ENCODE results near the gene WDR12.
"Not testable (repeated sequence)": the region's sequence is repeated elsewhere in the genome, so short reads cannot be mapped to it uniquely, and the experiment has no call there.

The WDR12 gene

DNA sequence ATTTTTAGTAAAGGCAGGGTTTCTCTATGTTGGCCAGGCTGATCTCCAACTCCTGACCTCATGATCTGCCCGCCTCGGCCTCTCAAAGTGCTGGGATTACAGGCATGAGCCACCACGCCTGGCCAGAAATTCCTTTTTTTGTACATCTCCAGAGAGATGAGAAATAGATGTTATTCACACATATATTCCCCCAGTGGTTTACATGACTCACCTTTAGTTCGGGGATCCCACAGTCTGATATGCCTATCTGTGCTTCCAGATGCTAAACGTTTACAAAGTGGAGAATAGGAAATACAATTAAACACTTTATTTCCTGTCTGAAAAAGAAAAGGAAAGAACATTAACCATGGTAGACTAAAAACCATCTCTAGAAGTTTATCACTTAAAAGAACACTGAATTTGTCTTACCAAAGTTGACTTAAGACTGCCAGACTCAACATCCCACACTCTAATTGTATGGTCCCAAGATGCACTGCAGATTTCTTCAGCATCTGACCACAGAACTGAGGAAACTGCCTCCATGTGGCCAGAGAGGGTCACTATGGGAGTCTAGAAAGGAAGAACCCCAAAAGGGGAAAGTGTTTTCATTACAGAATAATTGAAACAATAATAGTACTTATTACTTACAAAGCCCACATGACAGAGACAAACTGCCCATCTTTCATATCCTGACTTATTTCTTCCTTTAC lies 27.3 kb downstream of the WDR12 start:
- WGBS: 97% methylated on average over 5 of the region's 5 CpGs
- no peaks in the 10 kb centered on the region for H3K27me3 ChIP-seq (ENCODE audit: insufficient read depth, low read length)

GRCh38 chr2:202881570-202881969 lies 29.9 kb downstream of the WDR12 start:
- WGBS: 92% methylated on average over 4 of the region's 4 CpGs
- Histone ChIP-seq H3K4me3 (ENCODE audit: low read length) (no peak overlapping the region), H3K27me3 (ENCODE audit: insufficient read depth, low read length) (no peaks in the 10 kb centered on the region), H3K9me3 (ENCODE audit: insufficient read depth, low read depth, low read length) (no peaks in the 10 kb centered on the region), H3K9ac (ENCODE audit: low read depth, low read length) (no peak overlapping the region), H3K4me1 (ENCODE audit: insufficient read depth, low read length) (no peaks in the 10 kb centered on the region), H3K36me3 (ENCODE audit: insufficient read depth, low read length) (peaks cover 87% of the 10 kb centered on the region), H3K27ac (ENCODE audit: low read depth, low read length) (no peak overlapping the region)

More for the DNA sequence above, 27.3 kb downstream of the WDR12 start:
- H3K9me3 ChIP-seq (ENCODE audit: insufficient read depth, low read depth, low read length): no peaks in the 10 kb centered on the region
- no peak overlapping the region for H3K27ac ChIP-seq (ENCODE audit: low read depth, low read length)
- H3K9ac ChIP-seq (ENCODE audit: low read depth, low read length): no peak overlapping the region
- H3K4me3 ChIP-seq (ENCODE audit: low read length): no peak overlapping the region
- no peaks in the 10 kb centered on the region for H3K4me1 ChIP-seq (ENCODE audit: insufficient read depth, low read length)
- H3K36me3 ChIP-seq (ENCODE audit: insufficient read depth, low read length): peaks cover 94% of the 10 kb centered on the region

DNA sequence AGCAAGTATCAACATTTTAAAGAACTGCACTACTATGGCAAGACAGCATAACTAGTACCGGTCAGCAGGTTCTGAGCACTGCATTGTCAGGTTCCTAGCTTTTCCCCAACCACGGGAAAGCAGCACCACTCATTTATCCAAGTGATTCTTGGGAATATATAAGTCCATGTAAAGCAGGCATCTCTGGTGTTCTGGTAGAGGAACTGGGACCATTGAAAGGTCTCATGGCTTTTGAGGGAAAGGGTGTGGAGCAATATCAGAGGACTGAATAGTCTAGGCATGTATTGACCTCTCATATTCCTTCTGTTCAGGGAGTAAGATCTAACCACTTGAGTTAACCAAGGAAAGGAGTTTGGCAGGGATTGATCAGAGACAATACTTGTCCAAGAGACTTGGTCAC lies 33.8 kb downstream of the WDR12 start:
- H3K4me1 ChIP-seq (ENCODE audit: insufficient read depth, low read length): no peaks in the 10 kb centered on the region
- H3K27me3 ChIP-seq (ENCODE audit: insufficient read depth, low read length): peaks cover 4% of the 10 kb centered on the region; the same call in 1 of the 2 replicates
- no peak overlapping the region for H3K27ac ChIP-seq (ENCODE audit: low read depth, low read length)
- H3K36me3 ChIP-seq (ENCODE audit: insufficient read depth, low read length): peaks cover 52% of the 10 kb centered on the region
- no peak overlapping the region for H3K9ac ChIP-seq (ENCODE audit: low read depth, low read length)
- WGBS: 99% methylated on average over 2 of the region's 2 CpGs
- no peak overlapping the region for H3K4me3 ChIP-seq (ENCODE audit: low read length)
- H3K9me3 ChIP-seq (ENCODE audit: insufficient read depth, low read depth, low read length): no peaks in the 10 kb centered on the region

DNA sequence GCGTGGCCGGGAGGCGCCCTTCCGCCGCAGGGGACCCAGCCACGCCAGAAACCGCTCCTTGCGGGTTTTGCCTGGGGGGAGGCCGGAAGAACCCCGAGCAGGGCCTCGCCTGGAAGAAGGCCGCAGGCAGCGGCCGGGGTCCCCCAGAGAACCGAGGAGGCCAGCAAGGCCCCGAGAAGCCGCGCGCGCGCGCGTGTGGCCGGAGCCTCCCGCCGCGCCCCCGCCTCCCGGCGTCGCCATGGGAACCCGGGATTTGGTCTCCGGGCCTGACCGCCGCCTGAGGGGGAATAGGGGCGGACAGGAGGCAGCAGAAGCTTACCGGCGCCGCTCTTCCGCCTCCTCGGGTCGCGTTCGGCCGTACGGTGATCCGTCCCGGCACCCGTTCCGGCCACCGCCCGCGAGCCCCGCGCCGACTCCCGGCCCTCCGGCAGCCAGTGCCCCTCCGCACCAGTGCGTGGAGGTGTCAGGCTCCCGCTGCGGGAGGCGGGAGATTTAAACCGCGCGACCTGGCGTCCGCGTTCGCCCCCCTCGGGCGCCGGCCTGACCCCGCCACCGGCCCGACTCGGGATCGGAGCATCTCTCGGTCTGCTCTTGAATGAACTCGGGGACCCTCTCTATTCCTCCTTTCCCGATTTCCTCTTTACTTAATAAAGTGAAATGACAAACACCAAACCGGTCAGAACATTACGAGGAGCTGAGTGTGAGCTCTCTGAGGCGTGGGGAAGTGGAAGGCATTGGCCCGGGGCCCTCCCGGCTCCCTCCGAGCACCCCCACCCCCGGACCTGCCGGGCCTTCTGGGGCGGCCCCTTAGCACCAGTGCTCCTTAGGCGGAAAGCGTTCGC lies 40.0 kb downstream of the WDR12 start, which contains the start of gene ICA1L:
ICA1L (minus strand) TSS at position 467 of the 842 bp plus-strand sequence. CDS start 42,757 bp downstream, outside the sequence.
- H3K36me3 ChIP-seq (ENCODE audit: insufficient read depth, low read length): no peaks in the 10 kb centered on the region
- WGBS: under 1% methylated on average over 93 of the region's 93 CpGs
- H3K4me3 ChIP-seq (ENCODE audit: low read length): peak within 1 kb of the TSS; percentile 69
- H3K9ac ChIP-seq (ENCODE audit: low read depth, low read length): peak within 1 kb of the TSS; percentile 71
- peaks cover 4% of the 10 kb centered on the region; the same call in 1 of the 2 replicates for H3K4me1 ChIP-seq (ENCODE audit: insufficient read depth, low read length)
- no peak within 1 kb of the TSS for H3K27ac ChIP-seq (ENCODE audit: low read depth, low read length)
- no peaks in the 10 kb centered on the region for H3K9me3 ChIP-seq (ENCODE audit: insufficient read depth, low read depth, low read length)
- peaks cover 11% of the 10 kb centered on the region; the same call in 1 of the 2 replicates for H3K27me3 ChIP-seq (ENCODE audit: insufficient read depth, low read length)

- Histone ChIP-seq H3K27ac (ENCODE audit: low read depth, low read length) (no peak overlapping the region), H3K36me3 (ENCODE audit: insufficient read depth, low read length) (no peaks in the 10 kb centered on the region), H3K4me1 (ENCODE audit: insufficient read depth, low read length) (peaks cover 4% of the 10 kb centered on the region; the same call in 1 of the 2 replicates), H3K9ac (ENCODE audit: low read depth, low read length) (peak overlapping the region; percentile 71), H3K4me3 (ENCODE audit: low read length) (peak overlapping the region; percentile 69), H3K9me3 (ENCODE audit: insufficient read depth, low read depth, low read length) (no peaks in the 10 kb centered on the region), H3K27me3 (ENCODE audit: insufficient read depth, low read length) (peaks cover 11% of the 10 kb centered on the region; the same call in 1 of the 2 replicates)
- 13% methylated on average over 37 of the region's 37 CpGs for WGBS
Observed at GRCh38 chr2:202870431-202871299, 40.8 kb downstream of the WDR12 start.

DNA sequence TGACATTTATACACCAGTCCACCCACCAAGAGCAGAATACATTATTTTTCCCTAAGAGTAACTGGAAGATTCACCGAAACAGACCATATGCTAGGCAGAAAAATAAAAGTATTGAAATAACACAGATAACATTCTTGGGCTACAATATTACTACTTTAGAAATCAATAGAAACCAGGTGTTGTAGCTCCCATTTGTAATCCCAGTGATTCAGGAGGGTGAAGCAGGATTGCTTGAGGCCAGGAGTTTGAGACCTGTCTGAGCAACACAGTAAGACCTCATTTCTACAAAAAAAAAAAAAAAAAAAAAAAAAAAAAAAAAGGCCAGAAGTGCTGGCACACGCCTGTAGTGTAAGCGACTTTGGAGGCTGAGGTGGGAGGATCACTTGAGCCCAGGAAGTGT lies 49.5 kb downstream of the WDR12 start:
- Histone ChIP-seq H3K4me3 (ENCODE audit: low read length) (no peak overlapping the region), H3K9me3 (ENCODE audit: insufficient read depth, low read depth, low read length) (no peaks in the 10 kb centered on the region), H3K4me1 (ENCODE audit: insufficient read depth, low read length) (no peaks in the 10 kb centered on the region), H3K9ac (ENCODE audit: low read depth, low read length) (no peak overlapping the region), H3K27ac (ENCODE audit: low read depth, low read length) (no peak overlapping the region), H3K27me3 (ENCODE audit: insufficient read depth, low read length) (no peaks in the 10 kb centered on the region), H3K36me3 (ENCODE audit: insufficient read depth, low read length) (no peaks in the 10 kb centered on the region)
- 96% methylated on average over 2 of the region's 3 CpGs for WGBS

GRCh38 chr2:202858601-202859000 lies 52.9 kb downstream of the WDR12 start:
- Histone ChIP-seq H3K27ac (ENCODE audit: low read depth, low read length) (no peak overlapping the region), H3K9ac (ENCODE audit: low read depth, low read length) (no peak overlapping the region), H3K9me3 (ENCODE audit: insufficient read depth, low read depth, low read length) (no peaks in the 10 kb centered on the region), H3K4me1 (ENCODE audit: insufficient read depth, low read length) (no peaks in the 10 kb centered on the region), H3K27me3 (ENCODE audit: insufficient read depth, low read length) (no peaks in the 10 kb centered on the region), H3K4me3 (ENCODE audit: low read length) (no peak overlapping the region), H3K36me3 (ENCODE audit: insufficient read depth, low read length) (no peaks in the 10 kb centered on the region)
- WGBS: 75% methylated on average over 2 of the region's 3 CpGs

DNA sequence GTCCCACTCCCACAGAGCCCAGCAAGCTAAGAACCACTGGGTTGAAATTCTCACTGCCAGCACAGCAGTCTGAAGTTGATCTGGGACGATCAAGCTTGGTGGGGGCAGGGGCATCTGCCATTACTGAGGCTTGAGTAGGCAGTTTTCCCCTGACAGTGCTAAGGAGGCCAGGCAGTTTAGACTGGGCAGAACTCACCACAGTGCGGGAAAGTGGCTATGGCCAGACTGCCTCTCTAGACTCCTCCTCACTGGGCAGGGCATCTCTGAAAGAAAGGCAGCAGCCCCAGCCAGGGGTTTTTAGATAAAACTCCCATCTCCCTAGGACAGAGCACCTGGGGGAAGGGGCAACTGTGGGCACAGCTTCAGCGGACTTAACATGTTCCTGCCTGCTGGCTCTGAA lies 62.1 kb downstream of the WDR12 start:
- not testable (repeated sequence) for H3K9me3 ChIP-seq (ENCODE audit: insufficient read depth, low read depth, low read length); H3K27me3 ChIP-seq (ENCODE audit: insufficient read depth, low read length); H3K27ac ChIP-seq (ENCODE audit: low read depth, low read length); H3K4me1 ChIP-seq (ENCODE audit: insufficient read depth, low read length); H3K9ac ChIP-seq (ENCODE audit: low read depth, low read length); H3K4me3 ChIP-seq (ENCODE audit: low read length); H3K36me3 ChIP-seq (ENCODE audit: insufficient read depth, low read length)
- 72% methylated on average over 3 of the region's 3 CpGs for WGBS

- no peaks in the 10 kb centered on the region for H3K36me3 ChIP-seq (ENCODE audit: insufficient read depth, low read length)
- no peak overlapping the region for H3K4me3 ChIP-seq (ENCODE audit: low read length)
- WGBS: 83% methylated on average over 8 of the region's 8 CpGs
- no peaks in the 10 kb centered on the region for H3K27me3 ChIP-seq (ENCODE audit: insufficient read depth, low read length)
- H3K4me1 ChIP-seq (ENCODE audit: insufficient read depth, low read length): no peaks in the 10 kb centered on the region
- H3K27ac ChIP-seq (ENCODE audit: low read depth, low read length): no peak overlapping the region
- H3K9me3 ChIP-seq (ENCODE audit: insufficient read depth, low read depth, low read length): no peaks in the 10 kb centered on the region
- H3K9ac ChIP-seq (ENCODE audit: low read depth, low read length): no peak overlapping the region
Observed at GRCh38 chr2:202848813-202849212, 62.7 kb downstream of the WDR12 start.

DNA sequence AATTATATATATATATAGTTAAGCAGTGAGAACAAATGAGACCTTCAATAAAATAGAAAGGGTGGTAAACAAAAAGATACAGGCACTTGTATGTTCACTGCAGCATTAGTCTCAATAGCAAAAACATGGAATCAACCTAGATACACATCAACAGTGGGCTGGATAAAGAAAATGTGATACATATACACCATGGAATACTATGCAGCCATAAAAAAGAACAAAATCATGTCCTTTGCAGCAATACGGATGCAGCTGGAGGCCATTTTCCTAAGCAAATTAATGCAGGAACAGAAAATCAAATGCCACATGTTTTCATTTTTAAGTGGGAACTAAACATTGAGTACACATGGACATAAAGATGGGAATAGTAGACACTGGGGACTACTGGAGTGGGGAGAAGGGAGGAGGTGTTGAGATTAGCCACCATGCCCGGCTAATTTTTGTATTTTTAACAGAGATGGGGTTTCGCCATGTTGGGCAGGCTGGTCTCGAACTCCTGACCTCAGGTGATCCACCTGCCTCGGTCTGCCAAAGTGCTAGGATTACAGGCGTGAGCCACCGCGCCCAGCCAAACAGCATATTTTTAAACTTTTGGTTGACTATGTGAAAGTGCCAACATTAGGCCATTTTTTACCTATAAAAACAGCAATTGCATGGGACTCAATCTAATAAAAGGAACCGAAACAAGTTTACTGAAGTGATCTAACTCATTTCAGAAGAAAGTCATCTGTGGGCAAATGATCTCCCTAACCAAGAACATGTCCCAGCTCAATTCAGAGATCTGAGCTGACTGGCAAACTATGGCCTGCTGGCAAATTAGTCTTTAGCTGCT lies 63.6 kb downstream of the WDR12 start:
- H3K27ac ChIP-seq (ENCODE audit: low read depth, low read length): no peak overlapping the region
- no peak overlapping the region for H3K9ac ChIP-seq (ENCODE audit: low read depth, low read length)
- WGBS: 89% methylated on average over 9 of the region's 9 CpGs
- no peaks in the 10 kb centered on the region for H3K9me3 ChIP-seq (ENCODE audit: insufficient read depth, low read depth, low read length)
- H3K36me3 ChIP-seq (ENCODE audit: insufficient read depth, low read length): no peaks in the 10 kb centered on the region
- H3K4me3 ChIP-seq (ENCODE audit: low read length): no peak overlapping the region
- no peaks in the 10 kb centered on the region for H3K27me3 ChIP-seq (ENCODE audit: insufficient read depth, low read length)
- H3K4me1 ChIP-seq (ENCODE audit: insufficient read depth, low read length): no peaks in the 10 kb centered on the region

Measured in HUES64 (cell line).